Adrenal gland (tissue), 12 donors: ENCODE measurements around the gene GYPB. TPM values are rescaled to one million over a fixed set of nuclear protein-coding genes. Genes with fewer than 3 reads are reported as not detected.
A peak's percentile ranks its signal among the peaks of the same experiment; 100 is the strongest.
"Not testable (repeated sequence)": the region's sequence is repeated elsewhere in the genome, so short reads cannot be mapped to it uniquely, and the experiment has no call there.

Experiments
- DNase-seq, 7 donors: peaks; one replicate each; pipeline ENCODE4 v3.0.0-alpha.2; 2019 to 2020
- H3K27ac ChIP-seq, 5 donors: fragments of 200-600 bp; sonication (generic) in 4 of 5; 1 replicate in 3 of 5; 2 replicates in 2 of 5; pipeline versions ENCODE4 v1.5.1 to v1.8.0; 2016 to 2020; ENCODE audit warnings: mild to moderate bottlenecking in 1 of 5
- H3K27me3 ChIP-seq: fragments of 200-600 bp; 2 replicates; pipeline ENCODE4 v1.8.0; 2021
- H3K36me3 ChIP-seq, 2 donors: fragments of 200-600 bp; replicated peaks in 1 of 2; 1 replicate in 1 of 2; 2 replicates in 1 of 2; pipeline versions ENCODE4 v1.5.1 to v1.8.0; 2018 to 2022
- H3K4me1 ChIP-seq, 2 donors: fragments of 200-600 bp; replicated peaks in 1 of 2; 1 replicate in 1 of 2; 2 replicates in 1 of 2; pipeline versions ENCODE4 v1.5.1 to v1.8.0; 2018 to 2021
- H3K4me3 ChIP-seq, 4 donors: fragments of 200-600 bp; sonication (generic) in 3 of 4; one replicate each; pipeline ENCODE4 v1.5.1; 2016 to 2018
- H3K9me3 ChIP-seq, 3 donors: fragments of 200-600 bp; sonication (generic) in 1 of 3; replicated peaks in 1 of 3; 1 replicate in 2 of 3; 2 replicates in 1 of 3; pipeline versions ENCODE4 v1.5.1 to v1.8.0; 2016 to 2021
- WGBS, 4 donors: extraction: QIAGEN DNeasy Blood & Tissue Kit in 2 of 4; methylation state at CpG; one replicate each; pipeline versions ENCODE4 v1.1.5 to v1.1.7; 2013 to 2017; 5-methylcytosine and 5-hydroxymethylcytosine counted together
- intact Hi-C, 2 donors: fragments of 100-400 bp; cut with DNase I; formaldehyde crosslinking; loops; one replicate each; pipeline versions ENCODE4 v1.14.1 to v1.15.0; 2022 to 2023
- polyA plus RNA-seq, 3 donors: library from polyadenylated mRNA; stranded (reverse); fragments of 200-250 nt in 2 of 3; fragments of 350-450 nt in 1 of 3; fragmentation: Illumina TruSeq in 1 of 3; extraction: RNeasy Lipid Tissue Mini Kit (QIAGEN cat#74804) in 1 of 3; gene quantifications; one replicate each; pipeline ENCODE4 v1.2.3, GENCODE V29; 2013 to 2014
- total RNA-seq, 9 donors: library from RNA; depleted of rRNA in 4 of 9; stranded (reverse); fragments of >200 nt in 4 of 9; fragments of 120-200 nt in 1 of 9; fragmentation: NEBNext Ultra II Directional in 1 of 9; extraction: Animal tissue kit (Norgen Biotek cat#: 25700) in 1 of 9; gene quantifications; one replicate each; pipeline versions ENCODE4 v1.1.0 to v1.2.4, GENCODE V29; 2013 to 2023
- donor health status: healthy with polysubstance abuse.
- donor health status: Bipolar disorder and iron deficiency.
- donor health status: DM: yes; HTN: yes; CAD: no.
- donor health status: DM: no; HTN: no; CAD: no.
- donor health status: DM: no; HTN: no; CAD: no.
- donor health status: DM: yes; HTN: yes; CAD: no.

The GYPB gene
- total and polyA plus RNA-seq, 12 donors: 5.4 TPM; not detected in 11

GRCh38 chr4:144032580-144032979 is 13.4 kb upstream of the GYPB start:
- H3K4me3 ChIP-seq, H3K36me3 ChIP-seq, H3K27ac ChIP-seq, intact Hi-C loops, H3K27me3 ChIP-seq, DNase-seq, H3K4me1 ChIP-seq, H3K9me3 ChIP-seq: not testable (repeated sequence)
- WGBS, 4 donors: 46 to 88% (median 68%) methylated on average over 1 of the region's 1 CpG

- 32 to 71% (median 50%) methylated on average over 4 of the region's 4 CpGs for WGBS, 4 donors
- intact Hi-C loops: not testable (repeated sequence)
These were observed 12.7 kb upstream of the GYPB start for GRCh38 chr4:144031875-144032274.

GRCh38 chr4:144031369-144031768 is 12.2 kb upstream of the GYPB start:
- H3K4me1 ChIP-seq, H3K36me3 ChIP-seq, intact Hi-C loops, H3K9me3 ChIP-seq, H3K4me3 ChIP-seq, H3K27me3 ChIP-seq, H3K27ac ChIP-seq: not testable (repeated sequence)
- DNase-seq: peak in 1 of 7 donors; percentile 4
- WGBS, 4 donors: 57 to 68% (median 60%) methylated on average over 3 of the region's 3 CpGs

More at GRCh38 chr4:144031875-144032274, 12.7 kb upstream of the GYPB start:
- H3K4me3 ChIP-seq, H3K27ac ChIP-seq, H3K4me1 ChIP-seq, DNase-seq, H3K9me3 ChIP-seq, H3K27me3 ChIP-seq, H3K36me3 ChIP-seq: not testable (repeated sequence)

GRCh38 chr4:144030708-144031107 is 11.5 kb upstream of the GYPB start:
- WGBS, 4 donors: 68 to 88% (median 74%) methylated on average over 4 of the region's 4 CpGs
- H3K27me3 ChIP-seq, H3K4me3 ChIP-seq, intact Hi-C loops, H3K4me1 ChIP-seq, H3K36me3 ChIP-seq, H3K27ac ChIP-seq, H3K9me3 ChIP-seq, DNase-seq: not testable (repeated sequence)

- DNase-seq, H3K27me3 ChIP-seq, intact Hi-C loops, H3K27ac ChIP-seq, H3K9me3 ChIP-seq, H3K4me3 ChIP-seq, H3K36me3 ChIP-seq, H3K4me1 ChIP-seq: not testable (repeated sequence)
- 79 to 93% (median 83%) methylated on average over 3 to 4 of the region's 4 CpGs for WGBS, 4 donors
These were observed 7.5 kb upstream of the GYPB start for GRCh38 chr4:144026682-144027081.

DNA sequence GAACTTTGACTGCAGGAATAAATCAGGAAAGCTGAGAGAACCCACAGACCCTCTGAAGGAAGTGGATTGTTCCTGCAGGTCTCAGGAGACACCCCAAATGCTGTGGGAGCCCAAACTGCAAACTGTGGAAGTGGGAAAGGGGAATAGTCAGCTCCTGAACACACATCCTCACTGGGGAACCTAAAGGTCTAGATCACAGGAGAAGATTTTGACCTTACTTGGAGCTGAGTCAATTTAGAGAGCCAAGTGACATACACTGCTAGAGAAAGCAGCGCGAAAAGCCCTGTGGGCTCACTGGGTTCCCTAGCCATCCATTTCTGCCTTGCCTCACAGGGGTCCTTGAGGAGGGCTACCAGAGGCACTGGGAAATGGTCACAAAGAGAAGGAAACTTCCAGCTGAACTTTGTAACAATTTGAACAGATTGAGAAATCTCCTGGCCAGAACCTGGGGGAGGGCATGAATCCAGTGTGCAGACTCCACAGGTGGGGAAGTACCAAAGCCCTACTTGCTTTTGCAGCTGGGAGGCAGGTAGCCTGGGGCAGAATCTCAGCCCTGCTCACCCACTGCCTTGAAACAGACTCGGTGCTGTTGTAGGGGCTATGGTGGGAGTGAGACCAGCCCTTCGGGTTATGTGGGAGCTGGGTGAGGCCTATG is 5.3 kb upstream of the GYPB start:
- 69 to 100% (median 74%) methylated on average over 3 to 4 of the region's 4 CpGs for WGBS, 4 donors

DNA sequence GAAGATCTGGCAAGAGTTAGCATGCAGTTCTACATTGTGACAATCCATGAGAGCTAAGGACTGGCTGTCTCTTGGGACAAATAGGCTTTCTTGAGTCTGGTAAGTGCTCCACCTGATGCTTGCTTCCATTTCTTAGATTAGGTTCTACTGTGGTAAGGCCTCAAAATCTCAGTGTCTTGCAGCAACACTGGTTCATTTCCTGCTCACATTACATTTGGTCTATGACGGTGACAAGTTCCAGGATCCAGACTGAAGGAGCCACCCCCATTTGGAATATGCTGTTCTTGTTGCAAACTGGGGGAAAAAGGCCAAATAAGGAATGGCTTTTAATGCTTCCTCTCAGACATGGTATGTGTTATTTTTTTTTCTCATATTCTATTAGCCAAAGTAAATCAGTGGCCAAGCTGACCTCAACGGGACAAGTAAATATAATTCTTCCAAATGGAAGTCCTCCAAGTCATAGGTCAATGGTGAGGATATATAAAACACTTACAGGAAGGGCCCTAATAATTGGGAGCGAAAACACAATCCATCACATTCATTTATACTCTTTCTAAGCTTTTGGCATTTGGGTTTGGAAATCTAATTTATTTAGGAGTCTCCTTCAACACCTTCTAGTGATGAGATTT is 3.7 kb upstream of the GYPB start:
- H3K9me3 ChIP-seq, H3K27ac ChIP-seq, H3K36me3 ChIP-seq, H3K4me3 ChIP-seq, DNase-seq, H3K27me3 ChIP-seq, intact Hi-C loops, H3K4me1 ChIP-seq: not testable (repeated sequence)
- 50 to 66% (median 63%) methylated on average over 2 to 3 of the region's 3 CpGs for WGBS, 4 donors

More for the DNA sequence above, 5.3 kb upstream of the GYPB start:
- H3K27me3 ChIP-seq, H3K4me3 ChIP-seq, intact Hi-C loops, DNase-seq, H3K9me3 ChIP-seq, H3K4me1 ChIP-seq, H3K27ac ChIP-seq, H3K36me3 ChIP-seq: not testable (repeated sequence)
